D721Med (cell line): ENCODE data around the gene RHOA.
A peak's percentile ranks its signal among the peaks of the same experiment; 100 is the strongest.
"Not testable (repeated sequence)": the region's sequence is repeated elsewhere in the genome, so short reads cannot be mapped to it uniquely, and the experiment has no call there.

Source experiments
- DNase-seq: peaks from one replicate; pipeline ENCODE4 v3.0.0; 2011; ENCODE audit warnings: low spot score; ENCODE audit not compliant: insufficient read length
- FAIRE-seq: peaks from 2 replicates; lab custom pipeline; 2011; peaks lifted over from hg19 to GRCh38; lab: Jason Lieb, UNC
- TF ChIP-seq, protein P1 (sequence below): IDR thresholded peaks from 2 replicates; pipeline ENCODE4 v1.5.1; 2012; ENCODE audit warnings: mild to moderate bottlenecking, control low read depth; ENCODE audit not compliant: insufficient read depth; ENCODE audit errors: missing control alignments

Gene RHOA

DNA sequence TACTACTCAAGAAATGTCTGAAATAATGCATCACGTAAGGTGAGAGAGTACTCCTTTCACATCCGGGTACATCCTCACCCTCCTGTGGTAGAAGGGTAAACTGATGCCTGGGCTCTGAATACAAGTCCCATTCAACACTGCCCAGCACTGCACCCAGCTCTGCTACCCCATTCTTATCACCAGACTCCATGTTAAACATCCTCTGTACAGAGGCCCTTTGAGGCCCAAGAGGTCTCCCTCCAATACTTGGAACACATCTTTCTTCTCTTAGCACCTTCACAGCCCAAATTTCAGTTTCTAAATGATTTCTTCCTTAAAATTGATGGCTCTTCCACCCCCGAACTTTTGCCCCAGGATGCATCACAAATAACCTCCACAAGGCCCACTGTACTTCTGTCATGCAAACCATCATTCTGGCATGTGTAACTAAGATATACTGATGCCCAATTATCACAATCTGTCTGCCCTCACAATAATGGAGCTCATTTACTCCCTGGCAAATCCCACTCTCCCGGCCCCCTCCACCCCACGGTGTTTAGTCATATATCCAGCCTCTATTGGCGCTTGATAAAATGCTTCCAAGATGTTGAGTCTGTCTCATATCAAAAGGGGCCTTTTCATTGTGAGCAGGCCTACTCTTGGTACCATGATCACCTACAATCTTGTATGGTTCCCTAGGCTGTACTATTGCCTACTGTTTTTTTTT is 41.0 kb downstream of the RHOA start:
- DNase-seq (no peak), FAIRE-seq (no peak)
- TF ChIP-seq, protein P1, sequence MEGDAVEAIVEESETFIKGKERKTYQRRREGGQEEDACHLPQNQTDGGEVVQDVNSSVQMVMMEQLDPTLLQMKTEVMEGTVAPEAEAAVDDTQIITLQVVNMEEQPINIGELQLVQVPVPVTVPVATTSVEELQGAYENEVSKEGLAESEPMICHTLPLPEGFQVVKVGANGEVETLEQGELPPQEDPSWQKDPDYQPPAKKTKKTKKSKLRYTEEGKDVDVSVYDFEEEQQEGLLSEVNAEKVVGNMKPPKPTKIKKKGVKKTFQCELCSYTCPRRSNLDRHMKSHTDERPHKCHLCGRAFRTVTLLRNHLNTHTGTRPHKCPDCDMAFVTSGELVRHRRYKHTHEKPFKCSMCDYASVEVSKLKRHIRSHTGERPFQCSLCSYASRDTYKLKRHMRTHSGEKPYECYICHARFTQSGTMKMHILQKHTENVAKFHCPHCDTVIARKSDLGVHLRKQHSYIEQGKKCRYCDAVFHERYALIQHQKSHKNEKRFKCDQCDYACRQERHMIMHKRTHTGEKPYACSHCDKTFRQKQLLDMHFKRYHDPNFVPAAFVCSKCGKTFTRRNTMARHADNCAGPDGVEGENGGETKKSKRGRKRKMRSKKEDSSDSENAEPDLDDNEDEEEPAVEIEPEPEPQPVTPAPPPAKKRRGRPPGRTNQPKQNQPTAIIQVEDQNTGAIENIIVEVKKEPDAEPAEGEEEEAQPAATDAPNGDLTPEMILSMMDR: no peak

DNA sequence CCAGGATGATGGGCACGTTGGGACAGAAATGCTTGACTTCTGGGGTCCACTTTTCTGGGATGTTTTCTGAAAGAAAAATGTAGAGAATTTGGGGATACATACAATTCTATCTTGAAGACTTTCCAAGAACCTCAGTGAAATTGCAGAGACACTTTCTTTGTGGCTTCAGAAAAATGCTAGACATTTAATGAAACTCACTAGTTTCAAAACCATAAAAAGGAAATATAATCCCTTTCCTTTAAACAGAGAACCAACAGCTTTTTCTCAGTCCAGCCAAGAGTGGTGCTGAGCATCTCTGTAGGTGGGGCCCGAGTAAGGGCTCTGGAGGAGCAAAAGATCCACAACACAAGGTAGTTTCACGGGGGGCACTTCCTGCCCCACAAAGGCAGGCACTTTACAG is 49.2 kb downstream of the RHOA start:
- no peak for FAIRE-seq
- no peak for DNase-seq
- TF ChIP-seq, protein P1: no peak

DNA sequence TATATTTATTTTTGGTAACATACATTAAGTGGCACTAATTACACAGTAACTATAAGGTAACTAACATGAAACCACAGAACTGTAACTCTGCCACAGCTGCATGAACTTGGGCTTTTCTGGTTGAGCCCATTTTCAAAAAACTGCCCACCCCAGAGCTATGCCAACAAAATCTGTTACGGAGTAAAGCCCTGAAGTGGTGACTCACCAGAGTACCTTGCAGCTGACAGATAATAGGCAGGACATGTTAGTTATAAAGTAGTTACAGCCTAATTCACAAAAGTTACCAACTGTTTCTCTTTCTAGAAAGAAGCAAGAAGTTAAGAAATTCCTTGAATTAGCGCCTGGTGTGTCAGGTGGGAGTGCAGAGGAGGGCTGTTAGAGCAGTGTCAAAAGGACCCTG is 52.2 kb downstream of the RHOA start:
- FAIRE-seq: no peak
- no peak for DNase-seq
- TF ChIP-seq, protein P1: no peak

DNA sequence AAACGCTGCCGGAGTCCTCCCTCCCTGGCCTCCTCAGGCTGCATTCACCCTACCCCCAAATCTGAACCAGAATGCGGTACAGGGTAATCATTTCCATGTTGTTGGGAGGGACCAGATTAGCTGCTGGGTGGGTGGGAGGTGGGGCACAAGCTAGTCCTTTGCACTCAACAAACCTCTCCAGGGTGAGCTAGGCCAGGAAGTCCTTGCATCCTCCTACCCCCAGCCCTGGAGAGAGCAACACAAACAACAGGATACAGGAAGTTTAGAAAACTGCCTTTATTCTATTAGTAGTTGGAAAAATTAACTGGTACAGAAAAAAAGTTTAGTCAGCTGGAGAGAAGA is 52.9 kb downstream of the RHOA start:
- no peak for FAIRE-seq
- DNase-seq: no peak
- TF ChIP-seq, protein P1: no peak

DNA sequence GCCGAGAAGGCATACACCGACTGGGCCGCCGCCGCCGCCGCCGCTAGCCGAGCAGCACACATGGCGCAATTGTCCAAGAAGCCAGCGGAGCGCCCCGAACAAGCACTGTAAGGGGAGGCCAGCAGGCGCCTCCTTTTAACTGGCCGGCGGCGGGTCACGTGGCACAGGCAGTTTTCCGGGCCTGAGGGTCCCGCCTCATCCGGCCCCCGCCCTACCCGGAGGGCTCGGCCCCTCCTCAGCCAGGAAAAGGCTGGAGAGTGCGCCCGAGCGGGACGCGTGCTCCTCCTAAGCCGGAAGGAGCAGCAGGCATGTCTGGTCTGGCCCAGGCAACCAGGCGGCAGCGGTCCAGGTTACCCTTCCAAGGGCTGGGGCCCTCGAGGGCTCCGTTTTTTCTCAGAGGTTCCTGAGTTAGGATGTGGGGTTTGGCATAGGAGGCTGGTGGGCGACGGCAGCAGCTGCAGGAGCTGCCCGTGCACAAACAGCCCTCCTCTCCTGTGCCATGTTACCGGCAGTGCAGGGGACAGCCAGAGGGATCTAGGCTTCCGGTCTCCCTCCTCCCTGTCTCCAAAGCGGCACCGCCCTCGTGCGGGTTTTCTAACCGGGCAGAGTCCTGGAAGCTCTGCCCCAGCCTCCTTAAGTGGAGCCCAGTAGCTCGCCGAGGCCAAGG is 53.4 kb downstream of the RHOA start, which contains the start of gene GPX1:
GPX1 (minus strand) TSS at position 137 of the 667 bp plus-strand sequence; CDS start at position 62, 75 bp downstream.
- peak; percentile 88 for DNase-seq
- no peak for FAIRE-seq

DNA sequence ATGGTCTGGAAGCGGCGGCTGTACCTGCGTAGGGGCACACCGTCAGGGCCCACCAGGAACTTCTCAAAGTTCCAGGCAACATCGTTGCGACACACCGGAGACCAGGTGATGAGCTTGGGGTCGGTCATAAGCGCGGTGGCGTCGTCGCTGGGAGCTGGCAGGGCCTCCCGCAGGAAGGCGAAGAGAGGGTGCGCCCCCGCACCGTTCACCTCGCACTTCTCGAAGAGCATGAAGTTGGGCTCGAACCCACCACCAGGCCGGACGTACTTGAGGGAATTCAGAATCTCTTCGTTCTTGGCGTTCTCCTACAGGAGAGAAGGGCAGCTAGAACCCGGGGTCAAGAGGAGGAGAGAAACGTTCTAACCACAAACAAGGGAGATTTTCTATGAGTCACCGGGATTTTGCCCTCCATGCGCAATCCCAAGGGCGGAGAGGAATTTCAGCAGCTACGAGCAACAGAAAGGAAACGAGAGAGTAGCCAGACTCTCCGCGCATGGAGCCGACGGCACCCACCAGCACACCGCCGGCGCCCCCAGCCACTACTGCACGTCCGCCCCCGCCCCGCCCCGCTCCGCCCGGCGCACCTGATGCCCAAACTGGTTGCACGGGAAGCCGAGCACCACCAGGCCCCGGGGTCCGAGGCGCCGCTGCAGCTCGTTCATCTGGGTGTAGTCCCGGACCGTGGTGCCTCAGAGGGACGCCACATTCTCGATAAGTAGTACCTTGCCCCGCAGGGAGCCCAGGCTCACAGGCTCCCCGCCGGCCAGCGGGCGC is 54.1 kb downstream of the RHOA start:
- not testable (repeated sequence) for FAIRE-seq, DNase-seq

More for the DNA sequence above, 53.4 kb downstream of the RHOA start, which contains the start of gene GPX1:
- TF ChIP-seq, protein P1: no peak

DNA sequence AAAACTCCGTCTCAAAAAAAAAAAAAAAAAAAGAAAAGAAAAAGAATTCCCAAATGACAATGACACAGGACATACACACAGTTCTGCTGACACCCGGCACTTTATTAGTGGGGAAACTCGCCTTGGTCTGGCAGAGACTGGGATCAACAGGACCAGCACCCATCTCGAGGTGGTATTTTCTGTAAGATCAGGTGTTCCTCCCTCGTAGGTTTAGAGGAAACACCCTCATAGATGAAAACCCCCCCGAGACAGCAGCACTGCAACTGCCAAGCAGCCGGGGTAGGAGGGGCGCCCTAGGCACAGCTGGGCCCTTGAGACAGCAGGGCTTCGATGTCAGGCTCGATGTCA is 54.7 kb downstream of the RHOA start:
- not testable (repeated sequence) for FAIRE-seq, DNase-seq
